Large intestine (tissue), 3 donors: ENCODE data around the gene OR2AT4. TPM values are rescaled to one million over a fixed set of nuclear protein-coding genes. Genes with fewer than 3 reads are reported as not detected.
"Not testable (repeated sequence)": the region's sequence is repeated elsewhere in the genome, so short reads cannot be mapped to it uniquely, and the experiment has no call there.

ENCODE experiments used
- DNase-seq, 2 donors: peaks; one replicate each; pipeline versions ENCODE4 v3.0.0 to v3.0.0-alpha.2; 2013
- H3K27ac ChIP-seq: one replicate; pipeline ENCODE4 v1.5.1; 2013; ENCODE audit warnings: low read length
- H3K27me3 ChIP-seq: 2 replicates; pipeline ENCODE4 v1.6.1; 2013; ENCODE audit warnings: low read length; ENCODE audit not compliant: control insufficient read depth, insufficient read depth
- H3K36me3 ChIP-seq: 2 replicates; pipeline ENCODE4 v1.6.1; 2013; ENCODE audit warnings: low read length; ENCODE audit not compliant: control insufficient read depth, insufficient read depth
- H3K4me1 ChIP-seq: one replicate; pipeline ENCODE4 v1.6.1; 2013; ENCODE audit warnings: low read length; ENCODE audit not compliant: control insufficient read depth, insufficient read depth
- H3K4me3 ChIP-seq: one replicate; pipeline ENCODE4 v1.5.1; 2013; ENCODE audit warnings: low read length
- H3K9me3 ChIP-seq: one replicate; pipeline ENCODE4 v1.6.1; 2013; ENCODE audit warnings: mild to moderate bottlenecking, low read depth, low read length, moderate library complexity; ENCODE audit not compliant: control insufficient read depth
- WGBS: methylation state at CpG from one replicate; pipeline ENCODE4 v1.1.5; 2013; ENCODE audit warnings: low lambda C conversion rate; ENCODE audit not compliant: insufficient coverage; 5-methylcytosine and 5-hydroxymethylcytosine counted together
- polyA plus RNA-seq: library from polyadenylated mRNA; unstranded; fragments of 120-200 nt; gene quantifications from one replicate; pipeline ENCODE4 v1.2.1, GENCODE V29; 2013

Gene OR2AT4
- polyA plus RNA-seq, 1 donor, result 3.2 TPM

- H3K4me1 ChIP-seq, result peaks cover 4% of the 10 kb centered on the region
- no peak overlapping the region for H3K27ac ChIP-seq
- no CpG with 5 or more reads among the region's 1 CpG for WGBS
- H3K9me3 ChIP-seq, result no peaks in the 10 kb centered on the region
- H3K4me3 ChIP-seq, result no peak overlapping the region
- no peaks in the 10 kb centered on the region for H3K36me3 ChIP-seq
- no peak for DNase-seq
- peaks cover 17% of the 10 kb centered on the region for H3K27me3 ChIP-seq
These were observed 39.0 kb upstream of the OR2AT4 start for GRCh38 chr11:75135651-75136050.

GRCh38 chr11:75135021-75135650, 38.5 kb upstream of the OR2AT4 start:
- Histone ChIP-seq H3K4me1 (no peaks in the 10 kb centered on the region), H3K27me3 (peaks cover 17% of the 10 kb centered on the region), H3K36me3 (no peaks in the 10 kb centered on the region), H3K4me3 (no peak overlapping the region), H3K9me3 (no peaks in the 10 kb centered on the region), H3K27ac (no peak overlapping the region)
- DNase-seq, result no peak
- no CpG with 5 or more reads among the region's 5 CpGs for WGBS

GRCh38 chr11:75133976-75134375, 37.3 kb upstream of the OR2AT4 start:
- WGBS, result 47% methylated on average over 3 of the region's 6 CpGs
- Histone ChIP-seq H3K27ac (no peak overlapping the region), H3K36me3 (no peaks in the 10 kb centered on the region), H3K4me1 (no peaks in the 10 kb centered on the region), H3K4me3 (no peak overlapping the region), H3K27me3 (peaks cover 17% of the 10 kb centered on the region), H3K9me3 (no peaks in the 10 kb centered on the region)
- no peak for DNase-seq

GRCh38 chr11:75132080-75132479, 35.4 kb upstream of the OR2AT4 start:
- Histone ChIP-seq H3K36me3 (no peaks in the 10 kb centered on the region), H3K4me1 (no peaks in the 10 kb centered on the region), H3K4me3 (no peak overlapping the region), H3K27ac (no peak overlapping the region), H3K27me3 (peaks cover 17% of the 10 kb centered on the region), H3K9me3 (no peaks in the 10 kb centered on the region)
- DNase-seq, result no peak
- WGBS, result 88% methylated on average over 3 of the region's 3 CpGs

- H3K36me3 ChIP-seq, result no peaks in the 10 kb centered on the region
- no peaks in the 10 kb centered on the region for H3K9me3 ChIP-seq
- no peaks in the 10 kb centered on the region for H3K4me1 ChIP-seq
- no peak overlapping the region for H3K4me3 ChIP-seq
- no CpG with 5 or more reads among the region's 2 CpGs for WGBS
- DNase-seq, result no peak
- no peak overlapping the region for H3K27ac ChIP-seq
- no peaks in the 10 kb centered on the region for H3K27me3 ChIP-seq
These were observed 29.9 kb upstream of the OR2AT4 start for GRCh38 chr11:75126564-75126963.

GRCh38 chr11:75118577-75118976, 21.9 kb upstream of the OR2AT4 start:
- H3K27me3 ChIP-seq, result no peaks in the 10 kb centered on the region
- H3K9me3 ChIP-seq, result peaks cover 4% of the 10 kb centered on the region
- no peak for DNase-seq
- H3K27ac ChIP-seq, result no peak overlapping the region
- WGBS, result no CpG with 5 or more reads among the region's 1 CpG
- H3K4me1 ChIP-seq, result no peaks in the 10 kb centered on the region
- no peaks in the 10 kb centered on the region for H3K36me3 ChIP-seq
- H3K4me3 ChIP-seq, result no peak overlapping the region

- Histone ChIP-seq H3K4me1 (no peaks in the 10 kb centered on the region), H3K36me3 (no peaks in the 10 kb centered on the region), H3K4me3 (no peak overlapping the region), H3K27me3 (peaks cover 2% of the 10 kb centered on the region), H3K9me3 (peaks cover 4% of the 10 kb centered on the region), H3K27ac (no peak overlapping the region)
- WGBS, result no CpG with 5 or more reads among the region's 2 CpGs
- no peak for DNase-seq
These were observed 17.8 kb upstream of the OR2AT4 start for GRCh38 chr11:75114465-75114864.

GRCh38 chr11:75113030-75113429, 16.4 kb upstream of the OR2AT4 start:
- H3K27ac ChIP-seq, result no peak overlapping the region
- no peaks in the 10 kb centered on the region for H3K36me3 ChIP-seq
- no peaks in the 10 kb centered on the region for H3K4me1 ChIP-seq
- H3K9me3 ChIP-seq, result no peaks in the 10 kb centered on the region
- H3K4me3 ChIP-seq, result no peak overlapping the region
- DNase-seq, result no peak
- WGBS, result no CpG with 5 or more reads among the region's 1 CpG
- peaks cover 2% of the 10 kb centered on the region for H3K27me3 ChIP-seq

GRCh38 chr11:75112200-75112599, 15.5 kb upstream of the OR2AT4 start:
- no peaks in the 10 kb centered on the region for H3K4me1 ChIP-seq

GRCh38 chr11:75107187-75107586, 10.5 kb upstream of the OR2AT4 start:
- Histone ChIP-seq H3K4me3 (no peak overlapping the region), H3K9me3 (no peaks in the 10 kb centered on the region), H3K36me3 (no peaks in the 10 kb centered on the region), H3K27me3 (peaks cover 2% of the 10 kb centered on the region), H3K4me1 (no peaks in the 10 kb centered on the region), H3K27ac (no peak overlapping the region)
- WGBS, result no CpG with 5 or more reads among the region's 4 CpGs
- no peak for DNase-seq

More at GRCh38 chr11:75112200-75112599, 15.5 kb upstream of the OR2AT4 start:
- Histone ChIP-seq H3K36me3 (no peaks in the 10 kb centered on the region), H3K9me3 (no peaks in the 10 kb centered on the region), H3K27ac (no peak overlapping the region), H3K4me3 (no peak overlapping the region), H3K27me3 (peaks cover 2% of the 10 kb centered on the region)
- 100% methylated on average over 1 of the region's 2 CpGs for WGBS
- DNase-seq, result no peak

- not testable (repeated sequence) for H3K27ac ChIP-seq, H3K27me3 ChIP-seq, DNase-seq, H3K4me1 ChIP-seq, H3K9me3 ChIP-seq, H3K4me3 ChIP-seq, H3K36me3 ChIP-seq
- 86% methylated on average over 1 of the region's 2 CpGs for WGBS
These were observed 9.4 kb upstream of the OR2AT4 start for GRCh38 chr11:75105967-75106681.
